ENCODE results near the gene CCT6B. TPM values are rescaled to one million over a fixed set of nuclear protein-coding genes. Genes with fewer than 3 reads are reported as not detected.

CCT6B gene
- polyA plus RNA-seq, 3 donors, result 0.95 to 1.8 (median 1.4) TPM

- WGBS (ENCODE audit: insufficient coverage), result 2% methylated on average over 7 of the region's 7 CpGs
- H3K36me3 Mint-ChIP-seq, result no peaks in the 10 kb centered on the region
- Histone ChIP-seq H2AFZ (ENCODE audit: insufficient read depth, low read depth, low read length, poor library complexity, severe bottlenecking) (no peak overlapping the region), H3K4me1 (ENCODE audit: control insufficient read depth in 1 of 2, insufficient read depth in 2 of 2, low read length in 2 of 2) (no peaks in the 10 kb centered on the region), H4K20me1 (ENCODE audit: insufficient read depth, low read length) (no peaks in the 10 kb centered on the region), H3K9me3 (replicated peaks in 1 of 2; ENCODE audit: control insufficient read depth in 1 of 2, insufficient read depth in 1 of 2, low read length in 2 of 2) (no peaks in the 10 kb centered on the region), H3K27ac (ENCODE audit: low read depth in 1 of 2, low read length in 2 of 2) (no peak overlapping the region), H3K27me3 (ENCODE audit: control insufficient read depth in 2 of 2, insufficient read depth in 2 of 2, low read length in 2 of 2) (peaks cover 0 to 5% of the 10 kb centered on the region in 2 donors), H3K36me3 (replicated peaks in 1 of 2; ENCODE audit: control insufficient read depth in 1 of 2, insufficient read depth in 2 of 2, low read length in 2 of 2) (no peaks in the 10 kb centered on the region), H3K4me3 (replicated peaks in 1 of 3; ENCODE audit: low read depth in 2 of 3, low read length in 3 of 3) (no peak overlapping the region), H3K4me2 (replicated peaks; ENCODE audit: extremely low read depth, low read length, poor library complexity, severe bottlenecking) (no peak overlapping the region), H3K9ac (ENCODE audit: insufficient read depth, low read length, poor library complexity, severe bottlenecking) (no peak overlapping the region), H3K79me2 (ENCODE audit: insufficient read depth, low read length) (no peaks in the 10 kb centered on the region)
- no peak for DNase-seq
- peaks cover 5 to 19% (median 9%) of the 10 kb centered on the region in 3 donors for H3K27me3 Mint-ChIP-seq (ENCODE audit: low read depth in 3 of 3)
- peaks cover 0 to 3% (median 0%) of the 10 kb centered on the region in 7 donors for H3K9me3 Mint-ChIP-seq
- no peak overlapping the region for H3K27ac Mint-ChIP-seq
- peaks cover 11% of the 10 kb centered on the region for H3K4me1 Mint-ChIP-seq
- peak overlapping the region in 1 of 2 donors; percentile 6 for H3K4me3 Mint-ChIP-seq
- intact Hi-C loops (cut with micrococcal nuclease), result no loop called here
- TF ChIP-seq CTCF (IDR thresholded peaks at IDR 0.05), result no peak
Measured at GRCh38 chr17:34886831-34887230, 74.4 kb downstream of the CCT6B start.

- H3K36me3 ChIP-seq (replicated peaks in 1 of 2; ENCODE audit: control insufficient read depth in 1 of 2, insufficient read depth in 2 of 2, low read length in 2 of 2), result no peaks in the 10 kb centered on the region
- peaks cover 0 to 5% of the 10 kb centered on the region in 2 donors for H3K27me3 ChIP-seq (ENCODE audit: control insufficient read depth in 2 of 2, insufficient read depth in 2 of 2, low read length in 2 of 2)
- H3K4me3 ChIP-seq (replicated peaks in 1 of 3; ENCODE audit: low read depth in 2 of 3, low read length in 3 of 3), result no peak overlapping the region
- no peak overlapping the region for H3K9ac ChIP-seq (ENCODE audit: insufficient read depth, low read length, poor library complexity, severe bottlenecking)
- Mint-ChIP-seq H3K27ac (no peak overlapping the region), H3K27me3 (ENCODE audit: low read depth in 3 of 3) (peaks cover 5 to 19% (median 6%) of the 10 kb centered on the region in 3 donors), H3K4me1 (peaks cover 11% of the 10 kb centered on the region), H3K9me3 (peaks cover 0 to 6% (median 2%) of the 10 kb centered on the region in 7 donors), H3K4me3 (no peak overlapping the region), H3K36me3 (no peaks in the 10 kb centered on the region)
- no peaks in the 10 kb centered on the region for H3K79me2 ChIP-seq (ENCODE audit: insufficient read depth, low read length)
- intact Hi-C loops (cut with micrococcal nuclease), result no loop called here
- DNase-seq, result no peak
- no peak overlapping the region for H3K4me2 ChIP-seq (replicated peaks; ENCODE audit: extremely low read depth, low read length, poor library complexity, severe bottlenecking)
- H3K9me3 ChIP-seq (replicated peaks in 1 of 2; ENCODE audit: control insufficient read depth in 1 of 2, insufficient read depth in 1 of 2, low read length in 2 of 2), result no peaks in the 10 kb centered on the region
- no peak overlapping the region for H3K27ac ChIP-seq (ENCODE audit: low read depth in 1 of 2, low read length in 2 of 2)
- H2AFZ ChIP-seq (ENCODE audit: insufficient read depth, low read depth, low read length, poor library complexity, severe bottlenecking), result no peak overlapping the region
- H4K20me1 ChIP-seq (ENCODE audit: insufficient read depth, low read length), result no peaks in the 10 kb centered on the region
- no CpG with 5 or more reads among the region's 2 CpGs for WGBS (ENCODE audit: insufficient coverage)
- no peaks in the 10 kb centered on the region for H3K4me1 ChIP-seq (ENCODE audit: control insufficient read depth in 1 of 2, insufficient read depth in 2 of 2, low read length in 2 of 2)
- TF ChIP-seq CTCF (IDR thresholded peaks at IDR 0.05), result no peak
Measured at GRCh38 chr17:34885076-34885475, 76.2 kb downstream of the CCT6B start.

All from CD14-positive monocyte (primary cell).